Spleen (tissue), 7 donors: ENCODE measurements around the gene RNF224.

Source experiments
- POLR2A ChIP-seq, 3 donors: fragments of 450-650 bp; IDR thresholded peaks; one replicate each; pipeline ENCODE4 v1.5.1; 2017; ENCODE audit warnings: antibody characterized with exemption in 3 of 3, mild to moderate bottlenecking in 1 of 3
- POLR2AphosphoS5 ChIP-seq, 3 donors: sonication (generic); formaldehyde crosslinking; IDR thresholded peaks; one replicate each; pipeline ENCODE4 v1.5.1; 2017; ENCODE audit warnings: antibody characterized with exemption in 3 of 3
- TF ChIP-seq, protein P1 (sequence below), 11 experiments: fragments of 200-600 bp in 7 of 11; fragments of 450-650 bp in 4 of 11; sonication (generic) in 4 of 11; IDR thresholded peaks in 8 of 11; conservative IDR thresholded peaks in 3 of 11; 1 replicate in 7 of 11; 2 replicates in 4 of 11; pipeline versions ENCODE4 v1.4.0 to v1.8.0; 2016 to 2021; ENCODE audit warnings: antibody characterized with exemption in 11 of 11, inconsistent platforms in 4 of 11, mild to moderate bottlenecking in 1 of 11
- donor health status: DM: no; HTN: no; CAD: no; lungs with moderate emphysema.
- donor health status: DM: no; HTN: no; CAD: no.
- donor health status: DM: no; HTN: no; CAD: no.

DNA sequence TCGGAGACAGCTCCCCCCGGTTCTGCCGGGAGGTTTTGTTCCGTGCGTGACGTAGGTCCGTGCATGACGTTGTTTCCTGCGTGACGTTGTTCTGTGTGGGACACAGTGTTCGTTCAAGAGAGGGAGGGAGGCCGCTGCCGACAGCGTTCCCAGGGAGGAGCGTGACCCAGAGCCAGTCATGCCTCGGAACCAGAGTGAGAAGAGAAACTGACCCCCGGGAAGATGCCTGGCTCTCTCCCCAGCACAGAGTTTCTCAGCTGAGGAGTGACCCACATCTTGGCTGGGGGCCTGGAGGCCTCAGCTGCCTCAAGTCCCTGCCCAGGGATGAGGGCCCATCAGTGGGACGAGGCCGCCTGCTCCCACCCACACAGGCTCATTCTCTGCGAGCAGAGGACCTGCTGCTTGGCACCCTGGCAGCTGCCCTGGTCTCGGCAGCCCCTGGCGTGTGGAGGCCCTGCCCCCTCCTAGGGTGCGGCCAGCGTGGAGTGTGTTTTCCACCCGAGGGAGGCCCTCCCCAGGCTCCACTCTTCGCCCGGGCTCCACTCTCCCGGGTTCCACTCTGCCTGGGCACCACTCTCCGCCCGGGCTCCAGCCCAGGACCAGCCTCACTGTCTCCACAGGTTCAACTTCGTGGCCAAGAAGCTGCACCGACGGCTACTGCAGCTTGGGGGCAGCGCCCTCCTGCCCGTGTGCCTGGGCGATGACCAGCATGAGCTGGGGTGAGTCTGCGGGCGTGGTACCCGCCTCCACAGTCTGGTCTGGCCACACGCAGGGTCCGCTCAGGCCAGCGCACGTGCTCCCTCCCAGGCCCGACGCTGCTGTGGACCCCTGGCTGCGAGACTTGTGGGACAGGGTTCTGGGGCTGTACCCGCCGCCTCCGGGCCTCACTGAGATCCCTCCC is 13.9 kb upstream of the RNF224 start:
- TF ChIP-seq, protein P1, sequence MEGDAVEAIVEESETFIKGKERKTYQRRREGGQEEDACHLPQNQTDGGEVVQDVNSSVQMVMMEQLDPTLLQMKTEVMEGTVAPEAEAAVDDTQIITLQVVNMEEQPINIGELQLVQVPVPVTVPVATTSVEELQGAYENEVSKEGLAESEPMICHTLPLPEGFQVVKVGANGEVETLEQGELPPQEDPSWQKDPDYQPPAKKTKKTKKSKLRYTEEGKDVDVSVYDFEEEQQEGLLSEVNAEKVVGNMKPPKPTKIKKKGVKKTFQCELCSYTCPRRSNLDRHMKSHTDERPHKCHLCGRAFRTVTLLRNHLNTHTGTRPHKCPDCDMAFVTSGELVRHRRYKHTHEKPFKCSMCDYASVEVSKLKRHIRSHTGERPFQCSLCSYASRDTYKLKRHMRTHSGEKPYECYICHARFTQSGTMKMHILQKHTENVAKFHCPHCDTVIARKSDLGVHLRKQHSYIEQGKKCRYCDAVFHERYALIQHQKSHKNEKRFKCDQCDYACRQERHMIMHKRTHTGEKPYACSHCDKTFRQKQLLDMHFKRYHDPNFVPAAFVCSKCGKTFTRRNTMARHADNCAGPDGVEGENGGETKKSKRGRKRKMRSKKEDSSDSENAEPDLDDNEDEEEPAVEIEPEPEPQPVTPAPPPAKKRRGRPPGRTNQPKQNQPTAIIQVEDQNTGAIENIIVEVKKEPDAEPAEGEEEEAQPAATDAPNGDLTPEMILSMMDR (IDR thresholded peaks at IDR 0.05 in 8 of 11, conservative IDR thresholded peaks at IDR 0.05 in 3 of 11) = no peak
- TF ChIP-seq POLR2AphosphoS5 (IDR thresholded peaks at IDR 0.05) (peak in 2 of 3 donors; percentile 15 to 45), POLR2A (IDR thresholded peaks at IDR 0.05) (no peak)
